Panc1 (cell line): ENCODE results near the gene P2RY6.

Experiments
- POLR2AphosphoS5 ChIP-seq: IDR thresholded peaks from 2 replicates; pipeline ENCODE4 v1.6.1; 2012; ENCODE audit warnings: mild to moderate bottlenecking, low read depth, low read length, moderate library complexity
- TCF7L2 ChIP-seq: IDR thresholded peaks from 2 replicates; pipeline ENCODE4 v1.6.1; 2011; ENCODE audit warnings: mild to moderate bottlenecking, low read depth, low read length, inconsistent platforms
- TF ChIP-seq, protein P1 (sequence below): fragments of 450-650 bp; IDR thresholded peaks from 2 replicates; pipeline ENCODE4 v1.5.1; 2017; ENCODE audit warnings: mild to moderate bottlenecking

DNA sequence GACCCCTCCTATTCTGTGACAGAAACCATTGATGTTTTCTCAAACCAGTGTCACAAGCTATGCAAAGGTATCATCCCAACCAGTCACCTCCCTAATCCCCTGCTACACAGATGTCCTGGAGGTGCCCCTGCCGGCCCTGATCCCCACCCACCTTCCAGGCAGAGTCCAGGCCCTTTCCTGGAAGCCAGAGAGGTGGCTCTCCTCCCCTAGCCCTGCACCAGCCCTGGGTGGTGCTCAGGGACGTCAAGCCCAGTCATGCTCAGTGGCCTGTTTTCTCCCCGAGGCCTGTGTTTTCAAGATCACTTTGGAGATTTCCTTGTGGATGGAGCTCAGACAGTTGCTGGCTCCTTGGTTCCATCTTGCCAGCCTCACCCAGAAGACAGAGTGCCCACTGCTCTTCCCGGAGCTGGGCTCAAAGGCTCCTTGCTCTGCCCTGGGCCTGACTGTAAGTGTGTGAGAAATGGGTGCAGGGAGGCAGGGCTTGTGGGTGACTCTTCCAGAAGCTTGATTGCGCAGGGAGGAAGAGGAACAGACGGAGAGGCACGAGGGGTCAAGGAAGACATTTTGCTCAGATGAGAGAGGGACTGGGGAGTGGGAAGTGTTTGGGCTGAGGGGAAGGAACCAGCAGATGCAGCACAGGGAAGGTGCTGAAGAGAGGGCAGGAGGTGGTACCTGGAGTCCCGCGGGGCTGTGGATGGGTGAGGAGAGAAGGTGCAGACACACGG is 11.3 kb downstream of the P2RY6 start:
- TF ChIP-seq, protein P1, sequence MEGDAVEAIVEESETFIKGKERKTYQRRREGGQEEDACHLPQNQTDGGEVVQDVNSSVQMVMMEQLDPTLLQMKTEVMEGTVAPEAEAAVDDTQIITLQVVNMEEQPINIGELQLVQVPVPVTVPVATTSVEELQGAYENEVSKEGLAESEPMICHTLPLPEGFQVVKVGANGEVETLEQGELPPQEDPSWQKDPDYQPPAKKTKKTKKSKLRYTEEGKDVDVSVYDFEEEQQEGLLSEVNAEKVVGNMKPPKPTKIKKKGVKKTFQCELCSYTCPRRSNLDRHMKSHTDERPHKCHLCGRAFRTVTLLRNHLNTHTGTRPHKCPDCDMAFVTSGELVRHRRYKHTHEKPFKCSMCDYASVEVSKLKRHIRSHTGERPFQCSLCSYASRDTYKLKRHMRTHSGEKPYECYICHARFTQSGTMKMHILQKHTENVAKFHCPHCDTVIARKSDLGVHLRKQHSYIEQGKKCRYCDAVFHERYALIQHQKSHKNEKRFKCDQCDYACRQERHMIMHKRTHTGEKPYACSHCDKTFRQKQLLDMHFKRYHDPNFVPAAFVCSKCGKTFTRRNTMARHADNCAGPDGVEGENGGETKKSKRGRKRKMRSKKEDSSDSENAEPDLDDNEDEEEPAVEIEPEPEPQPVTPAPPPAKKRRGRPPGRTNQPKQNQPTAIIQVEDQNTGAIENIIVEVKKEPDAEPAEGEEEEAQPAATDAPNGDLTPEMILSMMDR = no peak
- TF ChIP-seq POLR2AphosphoS5 = no peak
- TF ChIP-seq TCF7L2 = no peak
